RPMI7951 (cell line): Measurements from ENCODE around the gene LRRC47. TPM values are rescaled to one million over a fixed set of nuclear protein-coding genes. Genes with fewer than 3 reads are reported as not detected.
"Not testable (repeated sequence)": the region's sequence is repeated elsewhere in the genome, so short reads cannot be mapped to it uniquely, and the experiment has no call there.

Source experiments
- DNase-seq: peaks from one replicate; pipeline ENCODE4 v3.0.0-alpha.2; 2012; ENCODE audit warnings: low read depth
- total RNA-seq: library from RNA; depleted of rRNA; stranded (reverse); fragments of >200 nt; shearing (Covaris generic); gene quantifications from 2 replicates; pipeline ENCODE4 v1.2.3, GENCODE V29; 2014

Gene LRRC47
- total RNA-seq, 1 experiment from 2014 or later: 19.2 TPM

GRCh38 chr1:3748316-3748900, 47.9 kb downstream of the LRRC47 start:
- not testable (repeated sequence) for DNase-seq

- no peak for DNase-seq
Measured at GRCh38 chr1:3747903-3748302, 48.4 kb downstream of the LRRC47 start.

GRCh38 chr1:3747522-3747848, 48.8 kb downstream of the LRRC47 start:
- no peak for DNase-seq

- DNase-seq: peak; percentile 67
Measured at GRCh38 chr1:3746830-3747521, 49.3 kb downstream of the LRRC47 start.

- no peak for DNase-seq
Measured at GRCh38 chr1:3746389-3746829, 49.9 kb downstream of the LRRC47 start.

GRCh38 chr1:3745590-3746381, 50.5 kb downstream of the LRRC47 start:
- DNase-seq: no peak

- DNase-seq: no peak
Measured at GRCh38 chr1:3745071-3745470, 51.2 kb downstream of the LRRC47 start.

- DNase-seq: no peak
Measured at GRCh38 chr1:3744646-3745045, 51.7 kb downstream of the LRRC47 start.

GRCh38 chr1:3743826-3744225, 52.5 kb downstream of the LRRC47 start:
- no peak for DNase-seq

GRCh38 chr1:3743421-3743820, 52.9 kb downstream of the LRRC47 start:
- DNase-seq: no peak

GRCh38 chr1:3742439-3743298, 53.6 kb downstream of the LRRC47 start:
- DNase-seq: no peak

GRCh38 chr1:3741566-3742438, 54.5 kb downstream of the LRRC47 start:
- no peak for DNase-seq

GRCh38 chr1:3740752-3741151, 55.5 kb downstream of the LRRC47 start:
- DNase-seq: no peak

- no peak for DNase-seq
Measured at GRCh38 chr1:3740042-3740441, 56.3 kb downstream of the LRRC47 start.

GRCh38 chr1:3738943-3739342, 57.4 kb downstream of the LRRC47 start:
- DNase-seq: no peak

GRCh38 chr1:3736708-3737107, 59.6 kb downstream of the LRRC47 start:
- DNase-seq: no peak

- DNase-seq: no peak
Measured at GRCh38 chr1:3736131-3736561, 60.2 kb downstream of the LRRC47 start.

GRCh38 chr1:3735688-3736087, 60.6 kb downstream of the LRRC47 start:
- no peak for DNase-seq

- no peak for DNase-seq
Measured at GRCh38 chr1:3735027-3735681, 61.1 kb downstream of the LRRC47 start.

- DNase-seq: no peak
Measured at GRCh38 chr1:3734602-3735001, 61.7 kb downstream of the LRRC47 start.
